Limb (tissue), 2 donors: ENCODE measurements around the gene PRKCA.

Experiments used
- DNase-seq, 2 donors: peaks; one replicate each; pipeline ENCODE4 v3.0.0-alpha.2; 2016; ENCODE audit errors: extremely low spot score in 2 of 2

The PRKCA gene

GRCh38 chr17:66570447-66571195 lies 268.2 kb downstream of the PRKCA start:
- no peak for DNase-seq

DNA sequence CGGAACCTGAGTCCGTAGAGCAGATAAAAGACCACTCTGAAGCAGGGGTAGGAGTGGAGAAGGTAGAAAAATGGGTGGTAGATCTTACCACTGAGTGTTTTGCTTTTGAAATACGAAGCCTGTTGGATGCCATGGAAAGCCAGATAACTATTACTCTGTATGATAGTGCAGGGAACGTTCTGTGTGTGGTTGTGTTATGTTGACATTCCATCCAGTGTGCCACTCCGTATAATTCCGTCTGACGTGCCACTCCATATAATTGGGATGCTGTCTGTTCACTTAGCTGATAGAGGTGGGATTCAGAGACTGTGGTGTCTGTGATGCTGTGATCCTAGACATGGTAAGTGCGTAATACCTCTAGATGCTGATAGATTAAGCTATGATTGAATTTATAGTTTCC lies 269.3 kb downstream of the PRKCA start:
- no peak for DNase-seq

GRCh38 chr17:66573078-66573477 lies 270.7 kb downstream of the PRKCA start:
- no peak for DNase-seq

DNA sequence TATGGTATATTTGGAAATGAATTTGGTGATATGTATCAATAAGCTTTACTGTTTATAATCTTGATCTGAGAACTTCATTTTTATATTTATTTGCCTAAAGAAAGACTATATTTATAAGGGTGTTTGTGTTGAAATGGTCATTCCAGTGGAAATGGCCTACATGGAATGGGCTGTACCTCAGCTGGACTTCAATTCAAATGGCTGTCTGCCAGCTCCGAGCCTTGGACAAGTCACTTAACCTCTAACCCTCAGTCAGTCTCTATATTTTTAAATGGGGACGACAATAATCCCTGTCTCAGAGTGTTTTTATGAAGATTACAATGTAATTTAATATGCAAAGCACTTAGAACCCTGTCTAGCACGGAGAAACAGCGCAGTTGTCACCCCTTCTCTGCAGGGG lies 271.7 kb downstream of the PRKCA start:
- DNase-seq: no peak

DNA sequence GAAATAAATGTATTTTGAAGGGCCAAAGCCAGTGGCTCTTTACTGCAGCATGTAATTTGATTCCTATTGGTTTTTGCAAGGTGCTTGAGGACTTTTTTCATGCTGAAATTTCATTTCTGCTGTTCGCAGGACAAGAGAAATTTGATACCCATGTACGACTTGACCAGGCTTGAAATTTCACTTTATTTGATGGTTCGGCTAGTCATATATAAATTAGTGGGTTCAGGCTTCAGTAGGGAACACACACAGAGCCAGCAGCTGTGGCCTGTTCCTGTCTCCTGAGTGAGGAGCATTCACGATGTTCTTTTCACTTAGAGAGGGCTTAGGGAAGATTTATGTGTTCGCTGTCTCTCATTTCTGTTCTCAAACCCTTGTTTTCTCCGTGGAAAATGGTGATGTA lies 274.1 kb downstream of the PRKCA start:
- no peak for DNase-seq

- no peak for DNase-seq
Observed at GRCh38 chr17:66577041-66577440, 274.6 kb downstream of the PRKCA start.

DNA sequence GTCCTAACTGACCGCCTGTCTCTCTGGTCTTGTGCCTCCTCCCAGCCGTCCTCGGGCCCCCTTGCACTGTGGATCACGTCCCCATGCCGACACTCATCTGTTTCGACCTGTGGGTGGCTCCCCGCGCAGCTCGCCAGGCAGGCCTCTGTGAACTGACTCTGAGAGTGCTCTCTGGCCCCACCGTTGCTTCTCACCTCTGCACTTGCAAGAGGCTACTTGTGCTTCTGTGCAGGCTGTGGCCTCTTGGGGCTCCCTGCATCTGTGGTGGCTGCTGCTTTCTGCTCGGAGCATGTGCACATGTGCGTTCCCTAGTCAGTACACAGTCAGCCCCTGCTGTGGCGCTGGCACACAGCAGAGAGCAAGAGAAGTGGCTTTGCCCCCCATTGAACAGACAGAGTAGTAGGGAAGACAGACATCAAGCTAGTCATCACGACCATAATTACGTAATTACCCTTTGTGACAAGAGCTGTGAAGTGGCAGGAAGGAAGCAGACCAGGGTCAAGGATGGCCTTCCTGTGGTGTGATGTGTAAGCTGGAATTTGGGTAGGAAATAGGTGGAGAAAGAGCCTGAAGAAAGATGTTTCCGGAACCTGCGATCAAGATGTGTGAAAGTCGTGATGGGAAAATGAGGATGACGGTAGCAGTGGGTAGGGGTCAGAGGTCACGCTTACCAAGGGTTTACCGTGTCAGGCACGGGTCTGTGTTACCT lies 276.5 kb downstream of the PRKCA start:
- no peak for DNase-seq

DNA sequence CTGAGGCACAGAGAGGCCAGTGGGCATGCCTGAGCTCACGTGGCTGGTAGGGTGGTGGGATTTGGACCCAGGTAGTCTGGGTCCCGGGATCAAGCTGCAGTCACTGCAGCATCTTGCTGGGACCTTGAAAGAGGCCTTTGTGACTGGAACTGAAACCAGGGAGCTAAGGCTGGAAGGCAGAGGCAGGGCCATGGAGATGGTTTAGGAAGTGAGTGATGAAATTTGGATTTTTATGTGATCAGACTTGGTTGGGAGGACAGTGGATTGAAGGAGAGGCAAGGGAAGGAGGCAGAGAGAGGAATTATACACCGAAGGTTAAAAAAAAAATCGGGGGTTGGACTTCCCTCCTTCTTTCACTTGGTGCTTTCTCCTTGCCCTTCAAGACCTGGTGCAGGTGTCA lies 277.1 kb downstream of the PRKCA start:
- no peak for DNase-seq

DNA sequence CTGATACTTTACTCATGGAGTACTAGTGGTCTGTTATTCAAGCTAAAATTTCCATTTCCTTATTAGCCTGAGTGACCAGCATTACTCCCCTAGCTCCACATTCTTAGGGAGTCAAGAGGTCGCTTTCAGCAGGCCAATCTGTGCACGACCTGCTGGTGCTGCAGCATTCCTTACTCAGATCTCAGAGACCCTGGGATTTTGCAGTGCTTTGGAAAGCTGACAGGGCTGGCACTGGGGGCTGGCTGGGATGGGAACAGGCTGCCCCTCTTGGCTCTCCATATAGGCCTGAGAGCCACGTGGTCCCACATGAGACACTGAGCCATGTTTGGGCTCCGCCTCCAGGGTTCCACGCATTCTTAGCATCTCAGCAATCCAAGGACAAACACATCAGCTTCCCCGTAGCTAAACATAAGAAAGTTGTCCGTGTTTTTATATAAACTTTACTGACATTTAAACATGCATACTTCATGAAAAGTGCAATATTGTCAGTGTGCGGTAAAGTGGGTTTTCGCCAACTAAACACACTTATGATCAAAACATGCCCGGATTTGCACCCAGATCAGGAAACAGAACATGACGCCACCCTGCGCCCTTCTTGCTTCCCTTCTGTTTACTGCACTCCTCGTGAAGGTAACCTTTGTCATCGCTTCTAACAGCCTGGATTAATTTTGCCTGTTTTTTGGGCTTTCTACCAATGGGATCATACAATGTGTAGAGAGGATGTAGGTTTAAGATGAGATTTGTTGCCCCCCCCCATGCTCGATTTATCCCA lies 278.0 kb downstream of the PRKCA start:
- peak in 1 of 2 donors; percentile 36 for DNase-seq

- peak in 1 of 2 donors; percentile 27 for DNase-seq
Observed at GRCh38 chr17:66580956-66581391, 278.6 kb downstream of the PRKCA start.

- DNase-seq: no peak
Observed at GRCh38 chr17:66582373-66583111, 280.1 kb downstream of the PRKCA start.

- DNase-seq: no peak
Observed at GRCh38 chr17:66583112-66583748, 280.8 kb downstream of the PRKCA start.

GRCh38 chr17:66584927-66585326 lies 282.5 kb downstream of the PRKCA start:
- DNase-seq: peak in 1 of 2 donors; percentile 3

DNA sequence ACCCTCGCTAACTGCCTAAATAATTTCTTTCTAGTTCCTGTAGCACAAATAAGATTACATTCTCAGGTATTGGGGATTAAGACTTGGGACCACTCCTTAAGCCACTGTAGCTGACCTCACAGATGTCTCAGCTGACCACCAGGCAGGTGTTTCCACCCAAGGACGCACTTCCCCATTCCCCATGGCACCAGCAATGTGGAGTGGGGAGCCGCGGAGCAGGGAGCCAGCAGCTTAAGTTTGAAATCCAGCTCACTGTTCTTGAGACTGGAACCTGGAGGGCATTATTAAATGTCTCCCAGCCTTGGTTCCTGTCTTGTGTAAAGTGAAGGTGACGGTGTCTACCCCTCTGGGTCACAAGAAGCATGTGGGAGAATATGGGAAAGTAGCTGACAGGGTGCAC lies 283.1 kb downstream of the PRKCA start:
- DNase-seq: peak in 1 of 2 donors; percentile 14

GRCh38 chr17:66589892-66590291 lies 287.5 kb downstream of the PRKCA start:
- DNase-seq: peak in 1 of 2 donors; percentile 1

DNA sequence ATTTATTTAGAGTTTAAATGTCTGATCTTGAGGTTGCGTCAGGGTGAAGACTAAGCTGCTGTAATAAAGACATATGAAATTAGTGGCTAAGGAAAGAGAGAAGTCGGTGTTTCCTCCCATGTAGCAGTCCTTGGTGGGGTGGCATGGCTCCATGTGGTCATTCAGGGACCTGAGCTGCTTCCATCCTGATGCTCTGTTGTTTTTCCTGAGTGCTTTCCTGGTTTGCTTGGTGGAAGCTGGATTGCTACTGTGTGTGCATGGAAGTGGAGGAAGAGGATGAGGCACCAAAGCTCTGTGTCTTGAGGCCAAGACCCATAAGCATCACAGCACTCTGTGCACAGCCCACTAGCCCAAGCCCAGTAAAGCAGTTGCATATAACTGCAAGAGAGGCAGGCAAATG lies 290.7 kb downstream of the PRKCA start:
- peak in 1 of 2 donors; percentile 2 for DNase-seq

- peak in 1 of 2 donors; percentile 4 for DNase-seq
Observed at GRCh38 chr17:66595893-66596292, 293.5 kb downstream of the PRKCA start.

- DNase-seq: no peak
Observed at GRCh38 chr17:66602659-66603384, 300.4 kb downstream of the PRKCA start.

DNA sequence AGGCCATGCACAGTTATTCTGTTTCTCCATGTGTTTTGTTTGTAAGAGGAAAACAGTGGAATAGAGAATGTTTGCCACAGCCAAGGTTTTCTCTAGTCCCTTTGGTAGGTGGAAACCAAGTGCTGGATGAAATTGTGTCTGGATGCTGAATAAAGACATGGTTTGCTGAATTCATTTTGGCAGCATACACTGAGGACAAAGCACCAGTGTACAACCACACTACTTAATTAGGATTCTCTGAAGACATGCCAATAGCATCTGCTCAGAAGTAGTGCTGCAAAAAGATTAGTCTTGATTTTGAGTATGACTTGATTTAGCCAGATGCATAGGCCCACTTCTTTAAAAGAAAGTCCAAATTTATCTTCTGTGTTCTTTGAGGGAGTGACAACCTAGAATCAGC lies 302.0 kb downstream of the PRKCA start:
- DNase-seq: no peak

GRCh38 chr17:66605541-66605940 lies 303.1 kb downstream of the PRKCA start:
- no peak for DNase-seq
